PFSK-1 (cell line): Measurements from ENCODE around the gene NOC2L.

Source experiments
- FOXP2 ChIP-seq: optimal IDR thresholded peaks from 2 replicates; pipeline ENCODE3; 2011; ENCODE audit warnings: borderline replicate concordance, control low read depth, inconsistent platforms; ENCODE audit not compliant: insufficient read depth; ENCODE audit errors: extremely low read length, extremely low read depth
- POLR2AphosphoS5 ChIP-seq: IDR thresholded peaks from 2 replicates; pipeline ENCODE4 v1.6.1; 2012; ENCODE audit warnings: low read depth, mild to moderate bottlenecking, control low read depth, low read length, moderate library complexity
- SIN3A ChIP-seq: IDR thresholded peaks from 2 replicates; pipeline ENCODE4 v1.6.1; 2012; ENCODE audit warnings: mild to moderate bottlenecking, low read length, moderate library complexity, borderline replicate concordance; ENCODE audit not compliant: insufficient read depth
- TAF1 ChIP-seq: IDR thresholded peaks from 2 replicates; pipeline ENCODE4 v1.6.1; 2012; ENCODE audit warnings: low read length, control low read depth, borderline replicate concordance; ENCODE audit not compliant: insufficient read depth
- TF ChIP-seq, protein P1 (sequence below), 2 experiments: IDR thresholded peaks; 2 replicates each; pipeline versions ENCODE4 v1.6.1 to v1.8.0; 2011 to 2012; ENCODE audit warnings: low read depth in 2 of 2, low read length in 2 of 2, control low read depth in 1 of 2, inconsistent platforms in 1 of 2, mild to moderate bottlenecking in 1 of 2, moderate library complexity in 1 of 2; ENCODE audit not compliant: insufficient read depth in 1 of 2

Gene NOC2L

DNA sequence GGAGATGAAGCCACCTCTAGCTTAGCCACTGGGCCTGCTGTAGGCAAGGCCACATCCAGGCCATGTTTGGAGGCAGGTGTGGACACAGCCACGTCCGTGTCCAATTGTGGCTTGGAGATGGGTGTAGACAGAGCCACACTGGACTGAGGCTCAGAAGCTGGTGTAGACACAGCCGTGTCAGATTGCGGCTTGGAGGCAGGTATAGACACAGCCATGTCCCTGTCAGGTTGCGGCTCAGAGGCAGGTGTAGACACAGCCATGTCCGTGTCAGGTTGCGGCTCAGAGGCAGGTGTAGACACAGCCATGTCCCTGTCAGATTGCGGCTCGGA, 20.7 kb upstream of the NOC2L start:
- no peak for TF ChIP-seq FOXP2
- no peak for TF ChIP-seq SIN3A
- no peak for TF ChIP-seq POLR2AphosphoS5
- no peak for TF ChIP-seq TAF1
- TF ChIP-seq, protein P1, sequence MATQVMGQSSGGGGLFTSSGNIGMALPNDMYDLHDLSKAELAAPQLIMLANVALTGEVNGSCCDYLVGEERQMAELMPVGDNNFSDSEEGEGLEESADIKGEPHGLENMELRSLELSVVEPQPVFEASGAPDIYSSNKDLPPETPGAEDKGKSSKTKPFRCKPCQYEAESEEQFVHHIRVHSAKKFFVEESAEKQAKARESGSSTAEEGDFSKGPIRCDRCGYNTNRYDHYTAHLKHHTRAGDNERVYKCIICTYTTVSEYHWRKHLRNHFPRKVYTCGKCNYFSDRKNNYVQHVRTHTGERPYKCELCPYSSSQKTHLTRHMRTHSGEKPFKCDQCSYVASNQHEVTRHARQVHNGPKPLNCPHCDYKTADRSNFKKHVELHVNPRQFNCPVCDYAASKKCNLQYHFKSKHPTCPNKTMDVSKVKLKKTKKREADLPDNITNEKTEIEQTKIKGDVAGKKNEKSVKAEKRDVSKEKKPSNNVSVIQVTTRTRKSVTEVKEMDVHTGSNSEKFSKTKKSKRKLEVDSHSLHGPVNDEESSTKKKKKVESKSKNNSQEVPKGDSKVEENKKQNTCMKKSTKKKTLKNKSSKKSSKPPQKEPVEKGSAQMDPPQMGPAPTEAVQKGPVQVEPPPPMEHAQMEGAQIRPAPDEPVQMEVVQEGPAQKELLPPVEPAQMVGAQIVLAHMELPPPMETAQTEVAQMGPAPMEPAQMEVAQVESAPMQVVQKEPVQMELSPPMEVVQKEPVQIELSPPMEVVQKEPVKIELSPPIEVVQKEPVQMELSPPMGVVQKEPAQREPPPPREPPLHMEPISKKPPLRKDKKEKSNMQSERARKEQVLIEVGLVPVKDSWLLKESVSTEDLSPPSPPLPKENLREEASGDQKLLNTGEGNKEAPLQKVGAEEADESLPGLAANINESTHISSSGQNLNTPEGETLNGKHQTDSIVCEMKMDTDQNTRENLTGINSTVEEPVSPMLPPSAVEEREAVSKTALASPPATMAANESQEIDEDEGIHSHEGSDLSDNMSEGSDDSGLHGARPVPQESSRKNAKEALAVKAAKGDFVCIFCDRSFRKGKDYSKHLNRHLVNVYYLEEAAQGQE (IDR thresholded peaks at IDR 0.05; ENCODE audit: insufficient read depth in 1 of 2, low read depth in 2 of 2, low read length in 2 of 2) = no peak

DNA sequence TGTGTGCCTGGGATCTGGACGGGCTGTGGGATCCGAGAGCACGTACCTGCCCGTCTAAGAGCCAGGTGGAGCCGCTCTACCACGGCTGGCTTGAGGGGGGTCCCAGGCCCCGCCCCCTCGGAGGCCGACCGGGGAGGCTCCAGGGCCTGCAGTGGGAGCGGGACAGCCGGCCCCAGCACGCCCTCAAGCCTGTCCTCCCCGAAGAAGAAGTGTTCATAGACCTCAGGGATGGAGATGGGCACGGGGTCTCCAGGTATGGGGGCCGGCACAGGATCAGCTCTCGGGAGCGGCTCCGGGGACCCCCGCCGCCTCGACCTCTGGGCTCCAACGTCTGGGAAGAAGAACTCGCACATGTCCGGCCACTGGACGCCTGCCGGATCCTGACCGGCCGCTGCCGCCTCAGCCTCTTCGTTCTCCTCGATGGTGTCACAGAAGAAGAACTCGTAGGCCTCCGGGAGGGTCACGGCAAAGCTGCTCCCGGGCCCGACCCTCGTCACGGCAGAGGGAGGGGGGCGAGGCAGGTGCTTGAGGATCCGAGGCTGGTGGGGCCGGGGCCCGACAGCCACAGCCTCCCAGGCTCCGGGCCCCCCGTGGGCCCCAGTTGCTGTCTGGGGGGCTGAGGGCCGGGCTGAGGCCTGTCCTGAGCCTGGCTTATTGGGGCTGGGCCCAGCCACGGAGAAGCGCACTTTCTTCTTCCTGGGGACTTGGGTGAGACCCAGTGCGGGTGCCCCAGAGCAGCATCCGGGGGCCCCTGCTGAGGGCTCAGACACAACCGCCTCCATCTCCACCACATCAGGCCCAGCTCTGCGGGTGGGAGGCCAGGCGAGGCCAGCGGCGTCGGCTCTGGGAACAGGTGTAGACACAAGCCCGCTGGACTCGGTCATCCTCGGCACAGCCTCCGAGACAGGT, 20.0 kb upstream of the NOC2L start:
- TF ChIP-seq TAF1 = no peak
- no peak for TF ChIP-seq FOXP2
- no peak for TF ChIP-seq SIN3A
- TF ChIP-seq POLR2AphosphoS5 = no peak
- TF ChIP-seq, protein P1 (IDR thresholded peaks at IDR 0.05; ENCODE audit: insufficient read depth in 1 of 2, low read depth in 2 of 2, low read length in 2 of 2) = no peak

DNA sequence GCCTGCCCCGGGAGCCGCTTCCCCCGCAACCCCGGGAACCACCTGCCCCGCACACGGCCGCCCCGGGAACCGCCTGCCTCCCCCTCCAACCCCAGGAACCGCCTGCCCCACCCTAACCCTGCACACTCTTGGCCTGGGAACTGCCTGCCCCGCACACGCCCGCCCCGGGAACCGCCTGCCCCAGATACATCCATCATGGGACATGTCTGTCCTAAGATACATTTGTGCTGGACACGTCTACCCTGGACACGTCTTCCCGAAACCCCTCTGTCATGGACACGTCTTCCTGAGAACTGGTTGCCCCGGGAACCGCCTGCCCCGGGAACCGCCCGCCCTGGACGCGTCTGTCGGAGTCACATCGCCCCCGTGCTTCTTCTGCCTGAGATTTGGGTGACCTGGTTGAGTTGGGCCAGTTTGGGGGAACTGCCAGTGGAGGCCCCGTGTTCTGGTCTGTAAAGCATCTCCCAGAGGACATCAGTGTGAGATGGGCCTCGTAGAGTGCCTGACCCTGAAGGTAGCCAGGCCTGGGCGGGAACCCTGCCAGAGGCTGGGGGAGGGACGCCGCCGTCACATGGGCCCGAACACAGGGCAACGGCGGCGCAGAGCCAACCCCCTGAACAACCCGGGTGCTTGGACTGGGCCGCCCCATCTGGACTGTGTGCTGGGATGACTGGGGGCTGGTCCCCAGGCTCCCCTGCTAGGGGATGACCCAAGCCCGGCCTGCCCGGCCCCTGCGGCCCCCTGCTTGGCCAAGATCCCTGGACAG, 19.2 kb upstream of the NOC2L start:
- TF ChIP-seq POLR2AphosphoS5 (no peak), TAF1 (no peak), SIN3A (no peak), FOXP2 (no peak)
- TF ChIP-seq, protein P1 (IDR thresholded peaks at IDR 0.05; ENCODE audit: insufficient read depth in 1 of 2, low read depth in 2 of 2, low read length in 2 of 2) = no peak

DNA sequence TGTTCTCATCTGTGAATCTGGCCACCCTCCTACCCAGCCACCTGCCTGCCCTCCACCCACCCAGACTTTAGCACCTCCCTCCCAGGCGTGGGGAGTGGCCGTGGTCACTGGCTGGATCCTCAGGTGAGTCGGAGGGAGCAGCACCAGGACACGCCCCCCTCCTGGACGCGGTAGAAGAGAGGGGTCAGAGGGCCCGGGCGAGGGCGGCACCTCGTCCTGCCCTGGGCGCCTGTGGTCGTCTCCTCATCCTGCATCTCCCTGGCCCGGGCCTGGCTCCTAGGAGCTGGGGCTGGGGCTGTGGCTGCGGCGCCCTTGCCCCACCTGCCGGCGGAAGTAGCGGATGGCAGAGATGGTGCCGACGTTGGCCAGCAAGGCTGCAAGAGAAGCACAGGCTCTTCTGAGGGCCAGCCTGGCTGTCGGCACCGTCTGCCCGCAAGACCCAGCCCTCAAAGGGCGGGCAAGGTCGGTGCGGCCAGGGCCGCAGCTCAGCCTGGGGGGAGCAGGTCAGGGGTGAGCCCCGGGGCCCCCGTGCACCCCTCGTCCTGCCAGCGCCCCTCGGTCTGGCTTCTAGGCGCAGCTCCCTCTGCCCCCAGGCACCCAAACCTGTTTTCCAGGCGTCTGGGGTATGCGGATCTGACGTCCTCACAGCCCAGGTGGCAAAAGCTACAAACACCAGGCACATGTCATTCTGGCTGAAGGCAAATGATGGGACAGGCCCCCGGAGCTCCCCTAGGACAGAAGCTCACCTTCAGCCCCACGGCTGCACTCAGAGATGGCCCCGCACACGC, 17.0 kb upstream of the NOC2L start:
- TF ChIP-seq SIN3A (no peak), POLR2AphosphoS5 (no peak), FOXP2 (no peak), TAF1 (no peak)
- TF ChIP-seq, protein P1 (IDR thresholded peaks at IDR 0.05; ENCODE audit: insufficient read depth in 1 of 2, low read depth in 2 of 2, low read length in 2 of 2) = no peak
